T-cell (primary cell): Measurements from ENCODE around the gene GNB3. TPM values are rescaled to one million over a fixed set of nuclear protein-coding genes. Genes with fewer than 3 reads are reported as not detected.
"Not testable (repeated sequence)": the region's sequence is repeated elsewhere in the genome, so short reads cannot be mapped to it uniquely, and the experiment has no call there.

ENCODE experiments used
- ATAC-seq, 4 experiments: fragments of 200-7000 bp in 3 of 4; fragments of 150-1000 bp in 1 of 4; cut with Tn5 transposase; replicated peaks in 1 of 4; 1 replicate in 3 of 4; 2 replicates in 1 of 4; pipeline ENCODE4 v1.10.0; 2021; ENCODE audit warnings: moderate library complexity in 3 of 4, mild to moderate bottlenecking in 2 of 4, moderate number of reproducible peaks in 1 of 4
- CTCF ChIA-PET, 2 donors: fragments of 300-600 bp; sonication (Branson Sonifier 250); formaldehyde crosslinking; loops; one replicate each; lab custom pipeline; 2022; ENCODE audit warnings: antibody characterized with exemption in 2 of 2; lab: Charles Lee
- POLR2A ChIA-PET, 2 donors: fragments of 300-600 bp; sonication (Branson Sonifier 250); formaldehyde crosslinking; loops; one replicate each; lab custom pipeline; 2022; ENCODE audit warnings: antibody characterized with exemption in 2 of 2; lab: Charles Lee
- DNase-seq, 35 experiments: peaks; one replicate each; pipeline versions ENCODE4 v3.0.0 to v3.0.0-alpha.2; 2013 to 2023
- H3K27ac ChIP-seq: one replicate; pipeline ENCODE4 v1.5.1; 2013; ENCODE audit warnings: low read length
- H3K27me3 ChIP-seq, 2 experiments: replicated peaks in 1 of 2; 1 replicate in 1 of 2; 2 replicates in 1 of 2; pipeline versions ENCODE4 v1.6.1 to v1.7.0; 2013; ENCODE audit warnings: low read length in 1 of 2, mixed read lengths in 1 of 2; ENCODE audit not compliant: control insufficient read depth in 2 of 2, insufficient read depth in 2 of 2; ENCODE audit errors: extremely low read depth in 1 of 2
- H3K36me3 ChIP-seq, 2 donors: 1 replicate in 1 of 2; 2 replicates in 1 of 2; pipeline versions ENCODE4 v1.6.1 to v1.7.0; 2013; ENCODE audit warnings: low read length in 1 of 2; ENCODE audit not compliant: control insufficient read depth in 2 of 2, insufficient read depth in 1 of 2; ENCODE audit errors: extremely low read depth in 1 of 2
- H3K4me1 ChIP-seq, 2 experiments: 1 replicate in 1 of 2; 2 replicates in 1 of 2; pipeline versions ENCODE4 v1.6.1 to v1.7.0; 2013; ENCODE audit warnings: low read length in 2 of 2, mixed read lengths in 1 of 2; ENCODE audit not compliant: insufficient read depth in 2 of 2, control insufficient read depth in 1 of 2; ENCODE audit errors: extremely low read depth in 1 of 2
- H3K4me3 ChIP-seq, 2 donors: 1 replicate in 1 of 2; 2 replicates in 1 of 2; pipeline versions ENCODE4 v1.5.1 to v1.7.0; 2013; ENCODE audit warnings: mild to moderate bottlenecking in 2 of 2, low read length in 1 of 2, moderate library complexity in 1 of 2; ENCODE audit not compliant: control insufficient read depth in 1 of 2; ENCODE audit errors: extremely low read depth in 1 of 2
- H3K9me3 ChIP-seq: 2 replicates; pipeline ENCODE4 v1.7.0; 2013
- H3K27ac Mint-ChIP-seq, 2 donors: one replicate each; pipeline ENCODE4 v1.8.0; 2020 to 2021; ENCODE audit warnings: mild to moderate bottlenecking in 2 of 2, mixed read lengths in 2 of 2
- H3K27me3 Mint-ChIP-seq, 2 donors: one replicate each; pipeline ENCODE4 v1.8.0; 2021 to 2022; ENCODE audit warnings: mixed read lengths in 2 of 2
- H3K36me3 Mint-ChIP-seq: one replicate; pipeline ENCODE4 v1.8.0; 2021; ENCODE audit warnings: mixed read lengths
- H3K4me1 Mint-ChIP-seq, 3 donors: one replicate each; pipeline ENCODE4 v1.8.0; 2020 to 2022; ENCODE audit warnings: mixed read lengths in 3 of 3, mild to moderate bottlenecking in 1 of 3
- H3K4me3 Mint-ChIP-seq, 3 donors: one replicate each; pipeline ENCODE4 v1.8.0; 2020 to 2022; ENCODE audit warnings: mild to moderate bottlenecking in 3 of 3, mixed read lengths in 3 of 3, moderate library complexity in 3 of 3
- H3K9me3 Mint-ChIP-seq, 3 donors: one replicate each; pipeline ENCODE4 v1.8.0; 2020 to 2022; ENCODE audit warnings: mixed read lengths in 3 of 3
- WGBS: methylation state at CpG from one replicate; pipeline ENCODE4 v1.1.5; 2013; ENCODE audit warnings: missing lambda C conversion rate; ENCODE audit not compliant: insufficient coverage; 5-methylcytosine and 5-hydroxymethylcytosine counted together
- total RNA-seq, 35 experiments: library from RNA in 6 of 35; stranded (reverse) in 6 of 35; fragments of 120-200 nt in 1 of 35; gene quantifications; one replicate each; pipeline versions ENCODE4 v1.2.1 to v1.2.4 and lab custom pipeline; 2013 to 2026

GNB3 gene
- total RNA-seq, 5 donors from 2014 or later (not counting 1 experiment from before 2014, with no cell fraction given): 0.85 to 4.3 (median 3.4) TPM

DNA sequence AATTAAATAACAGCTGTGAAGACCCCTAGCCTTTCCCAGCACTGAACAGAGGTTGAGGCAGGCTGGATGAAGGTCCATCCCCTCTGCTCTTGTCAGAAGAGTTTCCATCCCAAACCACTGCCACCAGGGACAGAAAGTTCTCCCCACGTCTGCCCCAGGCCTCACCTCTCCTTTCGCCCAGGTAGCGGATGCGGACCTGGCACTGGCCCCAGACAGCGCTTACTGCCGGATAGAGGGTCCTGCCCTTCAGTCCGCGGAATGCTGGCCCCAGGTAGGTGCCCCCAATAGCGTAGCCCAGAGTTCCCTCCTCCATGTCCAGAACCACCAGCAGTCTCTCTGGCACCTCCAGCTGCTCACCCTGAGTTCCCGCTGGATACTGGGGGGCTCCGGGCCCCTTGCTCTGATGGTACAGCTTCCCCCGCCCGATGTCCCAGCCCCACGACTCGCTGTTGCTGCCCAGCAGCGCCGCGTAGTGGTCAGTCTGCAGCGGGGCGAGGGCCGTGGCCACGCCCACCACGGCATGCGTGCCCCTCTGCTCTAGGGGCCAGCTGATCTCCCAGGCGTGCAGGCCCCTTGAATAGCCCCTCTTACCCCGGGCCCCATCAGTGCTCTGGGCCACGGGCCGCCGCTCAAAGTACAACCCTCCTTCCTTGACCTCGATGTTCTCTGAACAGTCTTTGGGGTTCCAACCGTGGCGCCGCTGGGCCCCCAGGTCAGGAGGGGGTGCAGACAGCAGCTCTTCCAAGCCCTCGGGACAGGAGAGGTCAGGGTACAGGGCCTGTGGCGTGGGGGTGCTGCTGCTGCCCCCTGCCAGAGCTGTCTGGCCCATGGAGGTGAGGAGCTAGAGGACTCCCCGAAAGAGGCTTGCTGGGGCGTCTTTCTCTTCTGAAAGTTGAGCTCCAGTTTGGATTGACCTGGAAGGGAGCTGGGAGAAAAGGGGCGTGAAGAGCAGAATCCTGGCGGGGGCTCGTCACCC, 31.6 kb downstream of the GNB3 start:
- ChIA-PET CTCF (interaction anchor here (0.5 to 4.7 kb wide), 42 partner anchors 10 to 1211 kb away, joined by 3 to 58 read pairs (median 4); partner anchors contain the start of genes LPCAT3 (in 2 of the 2), C12orf57 (in 1 of the 2), C1RL (in 1 of the 2) and CDCA3 (in 1 of the 2)), POLR2A (interaction anchor here (0.5 to 1.8 kb wide), 9 partner anchors 9 to 314 kb away, joined by 3 to 11 read pairs (median 3); partner anchors contain the start of genes C12orf57 (in 1 of the 2), CDCA3 (in 1 of the 2), RNU7-1 (in 1 of the 2) and USP5 (in 1 of the 2))
- WGBS: 2% methylated on average over 38 of the region's 40 CpGs
- peak overlapping the region; percentile 63 for H3K27ac ChIP-seq
- H3K4me1 ChIP-seq: peaks cover 20 to 61% of the 10 kb centered on the region in 2 experiments
- ATAC-seq (peak; percentile 38 to 46 (median 44)), DNase-seq (peak; percentile 55 to 91 (median 75))
- H3K4me1 Mint-ChIP-seq: peaks cover 49 to 56% (median 53%) of the 10 kb centered on the region in 3 donors
- no peaks in the 10 kb centered on the region for H3K27me3 ChIP-seq
- H3K27ac Mint-ChIP-seq: peak overlapping the region; percentile 88 to 90
- H3K9me3 ChIP-seq: no peaks in the 10 kb centered on the region
- H3K4me3 ChIP-seq: peak overlapping the region; percentile 77 to 94
- H3K36me3 ChIP-seq: peaks cover 0 to 21% of the 10 kb centered on the region in 2 donors
- H3K4me3 Mint-ChIP-seq: peak overlapping the region; percentile 87 to 93 (median 89)
- H3K9me3 Mint-ChIP-seq: no peaks in the 10 kb centered on the region
- H3K36me3 Mint-ChIP-seq: peaks cover 22% of the 10 kb centered on the region
- H3K27me3 Mint-ChIP-seq: no peaks in the 10 kb centered on the region

DNA sequence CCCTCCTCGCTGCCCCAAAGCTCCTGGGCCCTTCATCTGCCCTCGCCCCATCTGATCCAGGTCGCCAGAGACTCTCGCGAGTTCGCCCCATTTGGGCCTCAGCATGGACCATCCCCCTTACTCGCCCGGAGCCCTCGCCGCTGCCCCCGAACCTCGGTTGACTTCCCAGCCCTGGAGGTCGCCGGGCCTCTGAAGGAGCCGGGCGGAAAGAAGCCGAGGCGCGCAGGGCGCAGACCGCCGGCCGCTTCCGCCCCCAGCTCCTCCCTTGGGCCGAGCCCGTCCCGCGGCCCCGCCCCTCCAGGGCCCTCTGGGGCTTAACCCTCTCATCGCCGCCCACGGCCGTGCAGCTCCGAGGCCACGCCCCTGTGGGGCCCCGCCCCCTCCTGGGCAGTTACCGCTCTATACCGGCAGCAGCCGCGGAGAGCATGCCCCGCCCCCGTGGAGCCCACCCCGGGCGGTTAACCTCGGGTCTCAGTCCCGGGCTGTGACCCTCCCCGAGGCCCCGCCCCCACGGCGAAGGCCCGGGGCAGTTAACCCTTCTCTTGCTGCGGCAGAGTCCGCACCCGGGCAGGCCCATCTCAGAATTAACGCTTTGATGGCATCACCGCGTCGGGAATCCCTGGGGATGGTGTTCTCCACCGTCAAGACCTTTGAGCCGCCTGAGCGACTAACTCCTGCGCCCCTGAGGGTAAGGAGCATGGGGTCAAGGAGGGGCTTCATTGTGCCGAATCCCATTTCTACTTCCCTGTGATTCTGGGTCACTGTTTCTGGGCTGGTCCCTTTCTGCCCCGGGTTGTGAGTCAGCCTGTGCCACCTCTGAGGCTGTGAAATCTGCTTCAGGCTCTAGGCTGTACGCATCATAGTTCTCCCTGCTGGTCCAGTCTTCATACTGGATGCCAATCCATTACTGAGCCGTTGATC, 32.6 kb downstream of the GNB3 start, which contains the start of gene SPSB2:
SPSB2 (minus strand) TSS at position 210 of the 921 bp plus-strand sequence. CDS start 402 bp downstream, outside the sequence.
- peak within 1 kb of the TSS; percentile 87 to 93 (median 89) for H3K4me3 Mint-ChIP-seq
- no peaks in the 10 kb centered on the region for H3K9me3 ChIP-seq
- peaks cover 23% of the 10 kb centered on the region for H3K36me3 Mint-ChIP-seq
- H3K27me3 ChIP-seq: no peaks in the 10 kb centered on the region
- peak within 1 kb of the TSS; percentile 77 to 94 for H3K4me3 ChIP-seq
- H3K27ac Mint-ChIP-seq: peak within 1 kb of the TSS; percentile 88 to 90
- H3K4me1 Mint-ChIP-seq: peaks cover 46 to 51% (median 48%) of the 10 kb centered on the region in 3 donors
- H3K36me3 ChIP-seq: peaks cover 0 to 21% of the 10 kb centered on the region in 2 donors
- POLR2A ChIA-PET: interaction anchor here (0.5 to 1.8 kb wide), 10 partner anchors 8 to 313 kb away, joined by 3 to 11 read pairs (median 3); partner anchors contain the start of genes C12orf57 (in 1 of the 2), CDCA3 (in 1 of the 2), RNU7-1 (in 1 of the 2) and USP5 (in 1 of the 2)
- under 1% methylated on average over 61 of the region's 66 CpGs for WGBS
- ATAC-seq (peak; percentile 84 to 92 (median 86)), DNase-seq (peak; percentile 95 to 100 (median 98))
- peaks cover 19 to 56% of the 10 kb centered on the region in 2 experiments for H3K4me1 ChIP-seq
- no peaks in the 10 kb centered on the region for H3K27me3 Mint-ChIP-seq
- CTCF ChIA-PET: interaction anchor here (0.6 to 4.7 kb wide), 34 partner anchors 9 to 332 kb away, joined by 3 to 58 read pairs (median 4); partner anchors contain the start of genes LPCAT3 (in 2 of the 2), C12orf57 (in 1 of the 2), C1RL (in 1 of the 2) and CDCA3 (in 1 of the 2)
- H3K27ac ChIP-seq: peak within 1 kb of the TSS; percentile 69
- H3K9me3 Mint-ChIP-seq: no peaks in the 10 kb centered on the region

DNA sequence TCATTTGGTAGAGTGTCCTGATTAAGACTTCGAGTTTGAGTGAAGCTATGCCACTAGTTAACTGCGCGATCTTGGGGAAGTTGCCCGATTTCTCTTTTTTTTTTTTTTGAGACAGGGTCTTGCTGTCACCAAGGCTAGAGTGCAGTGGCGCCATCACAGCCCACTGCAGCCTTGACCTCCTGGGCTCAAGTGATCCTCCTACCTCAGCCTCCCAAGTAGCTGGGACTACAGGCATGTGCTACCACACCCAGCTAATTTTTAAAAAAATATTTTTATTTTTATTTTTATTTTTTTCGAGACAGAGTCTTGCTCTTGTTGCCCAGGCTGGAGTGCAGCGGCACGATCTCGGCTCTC, 33.3 kb downstream of the GNB3 start:
- ATAC-seq: not testable (repeated sequence)
- H3K36me3 Mint-ChIP-seq: peaks cover 20% of the 10 kb centered on the region
- 58% methylated on average over 7 of the region's 9 CpGs for WGBS

DNA sequence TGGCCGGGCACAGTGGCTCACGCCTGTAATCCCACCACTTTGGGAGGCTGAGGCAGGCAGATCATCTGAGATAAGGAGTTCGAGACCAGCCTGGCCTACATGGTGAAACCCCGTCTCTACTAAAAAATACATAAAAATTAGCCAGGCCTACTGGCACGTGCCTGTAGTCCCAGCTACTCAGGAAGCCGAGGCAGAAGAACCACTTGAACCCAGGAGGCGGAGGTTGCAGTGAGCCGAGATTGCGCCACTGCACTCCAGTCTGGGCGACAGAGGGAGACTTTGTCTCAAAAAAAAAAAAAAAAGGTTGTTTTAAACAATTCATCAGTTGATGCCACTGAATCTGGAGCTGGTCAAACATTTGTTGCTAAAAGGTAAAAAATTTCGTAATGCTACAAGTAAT, 39.1 kb downstream of the GNB3 start:
- WGBS: 100% methylated on average over 6 of the region's 11 CpGs
- H3K9me3 ChIP-seq, POLR2A ChIA-PET, H3K4me1 Mint-ChIP-seq, H3K4me3 Mint-ChIP-seq, H3K27me3 Mint-ChIP-seq, H3K4me1 ChIP-seq, ATAC-seq, DNase-seq, H3K9me3 Mint-ChIP-seq, H3K27me3 ChIP-seq, H3K27ac ChIP-seq, H3K27ac Mint-ChIP-seq, H3K4me3 ChIP-seq, H3K36me3 Mint-ChIP-seq: not testable (repeated sequence)
- CTCF ChIA-PET: interaction anchor here in 1 of 2 donors (0.6 kb wide), 1 partner anchor 248 kb away, joined by 3 read pairs; no protein-coding TSS in a partner anchor
- H3K36me3 ChIP-seq: peaks cover 4 to 12% of the 10 kb centered on the region in 2 donors

More for the DNA sequence above, 33.3 kb downstream of the GNB3 start:
- peak overlapping the region; percentile 69 for H3K27ac ChIP-seq
- DNase-seq, H3K9me3 Mint-ChIP-seq, H3K9me3 ChIP-seq, H3K27me3 Mint-ChIP-seq, H3K27me3 ChIP-seq: not testable (repeated sequence)
- peaks cover 0 to 21% of the 10 kb centered on the region in 2 donors for H3K36me3 ChIP-seq
- H3K4me3 ChIP-seq: peak overlapping the region; percentile 58 to 85
- H3K27ac Mint-ChIP-seq: peak overlapping the region; percentile 85 to 87
- POLR2A ChIA-PET: interaction anchor here (0.5 to 0.8 kb wide), 3 partner anchors 8 to 107 kb away, joined by 3 to 5 read pairs (median 4); no protein-coding TSS in a partner anchor
- CTCF ChIA-PET: interaction anchor here in 1 of 2 donors (1.9 to 3.3 kb wide), 3 partner anchors 17 to 144 kb away, joined by 9 to 58 read pairs (median 43); partner anchors contain the start of genes CDCA3, LPCAT3 and USP5
- peaks cover 40 to 45% (median 42%) of the 10 kb centered on the region in 3 donors for H3K4me1 Mint-ChIP-seq
- peaks cover 16 to 50% of the 10 kb centered on the region in 2 experiments for H3K4me1 ChIP-seq
- peak overlapping the region; percentile 87 to 93 (median 89) for H3K4me3 Mint-ChIP-seq

DNA sequence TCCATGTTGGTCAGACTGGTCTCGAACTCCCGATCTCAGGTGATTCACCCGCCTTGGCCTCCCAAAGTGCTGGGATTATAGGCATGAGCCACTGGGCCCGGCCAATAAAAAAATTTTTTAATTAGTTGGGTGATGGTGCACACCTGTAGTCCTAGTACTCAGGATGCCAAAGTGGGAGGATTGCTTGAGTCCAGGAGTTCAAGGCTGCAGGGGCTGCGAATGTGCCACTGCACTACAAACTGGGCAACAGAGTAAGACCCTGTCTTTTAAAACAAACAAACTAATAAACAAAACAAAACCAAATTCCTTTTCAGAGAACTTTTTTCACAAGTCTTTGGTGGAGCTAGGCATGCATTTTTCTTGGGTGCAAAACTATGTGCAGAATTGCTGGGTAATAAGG, 42.5 kb downstream of the GNB3 start:
- ATAC-seq: no peak
- H3K9me3 ChIP-seq: no peaks in the 10 kb centered on the region
- ChIA-PET CTCF (interaction anchor here in 1 of 2 donors (2.0 kb wide), 1 partner anchor 11 kb away, joined by 8 read pairs; the partner anchor contains the start of gene SPSB2), POLR2A (no interaction called here)
- Mint-ChIP-seq H3K27me3 (no peaks in the 10 kb centered on the region), H3K4me1 (no peaks in the 10 kb centered on the region), H3K36me3 (peaks cover 3% of the 10 kb centered on the region), H3K4me3 (no peak overlapping the region), H3K9me3 (no peaks in the 10 kb centered on the region), H3K27ac (no peak overlapping the region)
- peaks cover 4 to 10% of the 10 kb centered on the region in 2 donors for H3K36me3 ChIP-seq
- WGBS: 86% methylated on average over 3 of the region's 5 CpGs
- no peak for DNase-seq
- no peak overlapping the region for H3K4me3 ChIP-seq
- no peaks in the 10 kb centered on the region for H3K4me1 ChIP-seq
- no peak overlapping the region for H3K27ac ChIP-seq
- no peaks in the 10 kb centered on the region for H3K27me3 ChIP-seq
